Measurements from ENCODE around the gene NTM.

The NTM gene

GRCh38 chr11:132101881-132102280 is 731.5 kb downstream of the NTM start:
- WGBS: 77% methylated on average over 2 of the region's 3 CpGs
- H2BK5ac ChIP-seq (ENCODE audit: low read depth, low read length, poor library complexity, severe bottlenecking): no peak overlapping the region

GRCh38 chr11:132103021-132103420 is 732.6 kb downstream of the NTM start:
- Histone ChIP-seq H3K9me3 (ENCODE audit: control insufficient read depth, low read length) (no peaks in the 10 kb centered on the region), H3K9ac (ENCODE audit: low read length) (no peak overlapping the region), H3K4me3 (ENCODE audit: insufficient read depth in 1 of 2, low read depth in 1 of 2, low read length in 2 of 2) (no peak overlapping the region), H4K8ac (ENCODE audit: low read length) (no peak overlapping the region), H3K27ac (ENCODE audit: low read length, poor library complexity, severe bottlenecking) (peak overlapping the region; percentile 21), H2AK5ac (ENCODE audit: low read length, severe bottlenecking) (peak overlapping the region; percentile 17), H3K14ac (ENCODE audit: low read length in 2 of 2) (no peak overlapping the region), H3K4ac (ENCODE audit: low read depth in 1 of 2, low read length in 2 of 2) (no peak overlapping the region), H2BK120ac (ENCODE audit: low read depth, low read length) (no peak overlapping the region), H2BK12ac (ENCODE audit: low read length in 2 of 2) (no peak overlapping the region), H3K4me2 (ENCODE audit: low read length, poor library complexity, severe bottlenecking) (no peak overlapping the region), H2BK5ac (ENCODE audit: low read depth, low read length, poor library complexity, severe bottlenecking) (no peak overlapping the region), H2AFZ (ENCODE audit: low read depth, low read length) (no peak overlapping the region), H3K4me1 (ENCODE audit: control insufficient read depth, insufficient read depth, low read depth, low read length) (peaks cover 17% of the 10 kb centered on the region), H3K79me1 (replicated peaks; ENCODE audit: low read length, poor library complexity, severe bottlenecking) (peaks cover 35% of the 10 kb centered on the region), H4K91ac (ENCODE audit: low read length) (peak overlapping the region; percentile 9), H3K27me3 (ENCODE audit: control insufficient read depth in 1 of 2, insufficient read depth in 1 of 2, low read length in 2 of 2) (no peaks in the 10 kb centered on the region), H3K23ac (ENCODE audit: low read length in 2 of 2) (no peak overlapping the region), H3K18ac (ENCODE audit: low read depth in 1 of 2, low read length in 2 of 2) (no peak overlapping the region), H2BK15ac (ENCODE audit: low read depth, poor library complexity, severe bottlenecking) (no peak overlapping the region), H3K36me3 (ENCODE audit: control insufficient read depth in 1 of 2, insufficient read depth in 2 of 2, low read depth in 1 of 2, low read length in 2 of 2) (no peaks in the 10 kb centered on the region)
- WGBS: 94% methylated on average over 10 of the region's 10 CpGs
- DNase-seq: no peak

More at GRCh38 chr11:132101881-132102280, 731.5 kb downstream of the NTM start:
- no peaks in the 10 kb centered on the region for H3K9me3 ChIP-seq (ENCODE audit: control insufficient read depth, low read length)
- no peak for DNase-seq
- H3K36me3 ChIP-seq (ENCODE audit: control insufficient read depth in 1 of 2, insufficient read depth in 2 of 2, low read depth in 1 of 2, low read length in 2 of 2): no peaks in the 10 kb centered on the region
- H3K9ac ChIP-seq (ENCODE audit: low read length): no peak overlapping the region
- peaks cover 35% of the 10 kb centered on the region for H3K79me1 ChIP-seq (replicated peaks; ENCODE audit: low read length, poor library complexity, severe bottlenecking)
- peak overlapping the region; percentile 65 for H3K27ac ChIP-seq (ENCODE audit: low read length, poor library complexity, severe bottlenecking)
- H2BK15ac ChIP-seq (ENCODE audit: low read depth, poor library complexity, severe bottlenecking): no peak overlapping the region
- H2AK5ac ChIP-seq (ENCODE audit: low read length, severe bottlenecking): no peak overlapping the region
- no peak overlapping the region for H4K8ac ChIP-seq (ENCODE audit: low read length)
- no peak overlapping the region for H4K91ac ChIP-seq (ENCODE audit: low read length)
- no peak overlapping the region for H3K23ac ChIP-seq (ENCODE audit: low read length in 2 of 2)
- no peak overlapping the region for H2BK120ac ChIP-seq (ENCODE audit: low read depth, low read length)
- no peak overlapping the region for H3K18ac ChIP-seq (ENCODE audit: low read depth in 1 of 2, low read length in 2 of 2)
- no peaks in the 10 kb centered on the region for H3K27me3 ChIP-seq (ENCODE audit: control insufficient read depth in 1 of 2, insufficient read depth in 1 of 2, low read length in 2 of 2)
- H3K4me1 ChIP-seq (ENCODE audit: control insufficient read depth, insufficient read depth, low read depth, low read length): peaks cover 17% of the 10 kb centered on the region
- H3K14ac ChIP-seq (ENCODE audit: low read length in 2 of 2): no peak overlapping the region
- no peak overlapping the region for H2BK12ac ChIP-seq (ENCODE audit: low read length in 2 of 2)
- no peak overlapping the region for H3K4me3 ChIP-seq (ENCODE audit: insufficient read depth in 1 of 2, low read depth in 1 of 2, low read length in 2 of 2)
- H3K4ac ChIP-seq (ENCODE audit: low read depth in 1 of 2, low read length in 2 of 2): no peak overlapping the region
- H2AFZ ChIP-seq (ENCODE audit: low read depth, low read length): no peak overlapping the region
- no peak overlapping the region for H3K4me2 ChIP-seq (ENCODE audit: low read length, poor library complexity, severe bottlenecking)

GRCh38 chr11:132106096-132106982 is 735.9 kb downstream of the NTM start:
- H3K4me3 ChIP-seq (ENCODE audit: insufficient read depth in 1 of 2, low read depth in 1 of 2, low read length in 2 of 2): no peak overlapping the region
- H3K9ac ChIP-seq (ENCODE audit: low read length): no peak overlapping the region
- H2BK120ac ChIP-seq (ENCODE audit: low read depth, low read length): no peak overlapping the region
- H2BK5ac ChIP-seq (ENCODE audit: low read depth, low read length, poor library complexity, severe bottlenecking): no peak overlapping the region
- H3K23ac ChIP-seq (ENCODE audit: low read length in 2 of 2): no peak overlapping the region
- H3K4me2 ChIP-seq (ENCODE audit: low read length, poor library complexity, severe bottlenecking): no peak overlapping the region
- no peaks in the 10 kb centered on the region for H3K36me3 ChIP-seq (ENCODE audit: control insufficient read depth in 1 of 2, insufficient read depth in 2 of 2, low read depth in 1 of 2, low read length in 2 of 2)
- H4K91ac ChIP-seq (ENCODE audit: low read length): no peak overlapping the region
- H2BK12ac ChIP-seq (ENCODE audit: low read length in 2 of 2): no peak overlapping the region
- peaks cover 23% of the 10 kb centered on the region for H3K79me1 ChIP-seq (replicated peaks; ENCODE audit: low read length, poor library complexity, severe bottlenecking)
- H2AFZ ChIP-seq (ENCODE audit: low read depth, low read length): no peak overlapping the region
- H4K8ac ChIP-seq (ENCODE audit: low read length): no peak overlapping the region
- no peak overlapping the region for H3K18ac ChIP-seq (ENCODE audit: low read depth in 1 of 2, low read length in 2 of 2)
- no peaks in the 10 kb centered on the region for H3K9me3 ChIP-seq (ENCODE audit: control insufficient read depth, low read length)
- peak overlapping the region; percentile 10 for H3K27ac ChIP-seq (ENCODE audit: low read length, poor library complexity, severe bottlenecking)
- H2AK5ac ChIP-seq (ENCODE audit: low read length, severe bottlenecking): no peak overlapping the region
- H3K14ac ChIP-seq (ENCODE audit: low read length in 2 of 2): no peak overlapping the region
- no peak overlapping the region for H3K4ac ChIP-seq (ENCODE audit: low read depth in 1 of 2, low read length in 2 of 2)
- no peak overlapping the region for H2BK15ac ChIP-seq (ENCODE audit: low read depth, poor library complexity, severe bottlenecking)
- H3K27me3 ChIP-seq (ENCODE audit: control insufficient read depth in 1 of 2, insufficient read depth in 1 of 2, low read length in 2 of 2): no peaks in the 10 kb centered on the region
- H3K4me1 ChIP-seq (ENCODE audit: control insufficient read depth, insufficient read depth, low read depth, low read length): peaks cover 15% of the 10 kb centered on the region
- DNase-seq: no peak
- WGBS: 77% methylated on average over 10 of the region's 13 CpGs

- Histone ChIP-seq H3K4me2 (ENCODE audit: low read length, poor library complexity, severe bottlenecking) (no peak overlapping the region), H3K4me1 (ENCODE audit: control insufficient read depth, insufficient read depth, low read depth, low read length) (peaks cover 14% of the 10 kb centered on the region), H4K91ac (ENCODE audit: low read length) (no peak overlapping the region), H3K4me3 (ENCODE audit: insufficient read depth in 1 of 2, low read depth in 1 of 2, low read length in 2 of 2) (peak overlapping the region in 1 of 2 experiments; percentile 62), H3K18ac (ENCODE audit: low read depth in 1 of 2, low read length in 2 of 2) (peak overlapping the region in 1 of 2 experiments; percentile 52), H4K8ac (ENCODE audit: low read length) (no peak overlapping the region), H2BK15ac (ENCODE audit: low read depth, poor library complexity, severe bottlenecking) (no peak overlapping the region), H3K36me3 (ENCODE audit: control insufficient read depth in 1 of 2, insufficient read depth in 2 of 2, low read depth in 1 of 2, low read length in 2 of 2) (peaks cover 0 to 4% of the 10 kb centered on the region in 2 experiments), H3K9ac (ENCODE audit: low read length) (peak overlapping the region; percentile 83), H2AK5ac (ENCODE audit: low read length, severe bottlenecking) (no peak overlapping the region), H3K27ac (ENCODE audit: low read length, poor library complexity, severe bottlenecking) (peak overlapping the region; percentile 81), H3K14ac (ENCODE audit: low read length in 2 of 2) (no peak overlapping the region), H3K4ac (ENCODE audit: low read depth in 1 of 2, low read length in 2 of 2) (no peak overlapping the region), H3K23ac (ENCODE audit: low read length in 2 of 2) (no peak overlapping the region), H2BK5ac (ENCODE audit: low read depth, low read length, poor library complexity, severe bottlenecking) (no peak overlapping the region), H2AFZ (ENCODE audit: low read depth, low read length) (no peak overlapping the region), H2BK120ac (ENCODE audit: low read depth, low read length) (no peak overlapping the region), H3K9me3 (ENCODE audit: control insufficient read depth, low read length) (no peaks in the 10 kb centered on the region), H2BK12ac (ENCODE audit: low read length in 2 of 2) (peak overlapping the region in 1 of 2 experiments; percentile 67), H3K79me1 (replicated peaks; ENCODE audit: low read length, poor library complexity, severe bottlenecking) (peaks cover 20% of the 10 kb centered on the region), H3K27me3 (ENCODE audit: control insufficient read depth in 1 of 2, insufficient read depth in 1 of 2, low read length in 2 of 2) (no peaks in the 10 kb centered on the region)
- DNase-seq: no peak
- 82% methylated on average over 2 of the region's 2 CpGs for WGBS
Measured at GRCh38 chr11:132111316-132111715, 740.9 kb downstream of the NTM start.

All from mesenchymal stem cell (in vitro differentiated cells and primary cell).